ENCODE data around the gene RBM7. TPM values are rescaled to one million over a fixed set of nuclear protein-coding genes. Genes with fewer than 3 reads are reported as not detected.

The RBM7 gene
- total RNA-seq, 4 donors from 2014 or later: 13.7 to 28.0 (median 17.6) TPM

Other genes with a start within 250 kb of the RBM7 start
- 100 to 1,000 TPM in 3 of 4 donors, 10 to 100 TPM in 1; 88.9 to 599 (median 293) TPM for gene NNMT, start 104.3 kb upstream of the RBM7 start, total RNA-seq
- gene C11orf71, start 155 bp upstream of the RBM7 start, total RNA-seq: 1 to 10 TPM; 5.0 to 6.2 (median 5.6) TPM
- gene REXO2, start 38.8 kb downstream of the RBM7 start, total RNA-seq: 100 to 1,000 TPM in 3 of 4 donors, 10 to 100 TPM in 1; 95.1 to 152 (median 142) TPM
- not detected for gene NXPE1, start 159.2 kb downstream of the RBM7 start, total RNA-seq
- gene NXPE4, start 195.1 kb downstream of the RBM7 start, total RNA-seq: not detected

Data from esophagus muscularis mucosa (tissue), 4 donors.